GM23338 (cell line): ENCODE data around the gene NRSN2. TPM values are rescaled to one million over a fixed set of nuclear protein-coding genes. Genes with fewer than 3 reads are reported as not detected.

Source experiments
- CREB1 ChIP-seq: fragments of 250-450 bp; sonication (Bioruptor Pico); IDR thresholded peaks from 2 replicates; pipeline ENCODE4 v1.5.0; 2020; ENCODE audit warnings: low read depth, mild to moderate bottlenecking, moderate library complexity
- CTCF ChIP-seq, 2 experiments: fragments of 200-600 bp in 1 of 2; sonication (generic) in 1 of 2; conservative IDR thresholded peaks; 2 replicates each; pipeline versions ENCODE4 v1.5.1 to v1.6.1; 2016 to 2017; ENCODE audit warnings: antibody characterized with exemption in 2 of 2, low read depth in 2 of 2, mild to moderate bottlenecking in 2 of 2, moderate library complexity in 1 of 2
- ETS1 ChIP-seq: IDR thresholded peaks from 2 replicates; pipeline ENCODE4 v1.6.1; 2016; ENCODE audit warnings: antibody characterized with exemption
- JUNB ChIP-seq: IDR thresholded peaks from one replicate; pipeline ENCODE4 v1.6.1; 2016; ENCODE audit warnings: antibody characterized with exemption; ENCODE audit not compliant: unreplicated experiment
- POLR2AphosphoS5 ChIP-seq: IDR thresholded peaks from 2 replicates; pipeline ENCODE4 v1.6.1; 2016; ENCODE audit warnings: antibody characterized with exemption, low read depth
- STAT1 ChIP-seq: IDR thresholded peaks from one replicate; pipeline ENCODE4 v1.6.1; 2016; ENCODE audit warnings: antibody characterized with exemption; ENCODE audit not compliant: unreplicated experiment
- ZNF331 ChIP-seq: fragments of 250-450 bp; sonication (Bioruptor Pico); IDR thresholded peaks from 2 replicates; pipeline ENCODE4 v1.5.0; 2020; ENCODE audit warnings: low read depth, mild to moderate bottlenecking, moderate library complexity
- ZNF462 ChIP-seq: fragments of 250-450 bp; sonication (Bioruptor Pico); IDR thresholded peaks from 2 replicates; pipeline ENCODE4 v1.5.0; 2020; ENCODE audit warnings: mild to moderate bottlenecking, moderate library complexity
- polyA plus RNA-seq: library from polyadenylated mRNA; unstranded; fragments of >200 nt; fragmentation: Nextera tagmentation; extraction: Ambion mirVana; gene quantifications from 2 replicates; pipeline ENCODE4 v1.2.1, GENCODE V29; 2016
- total RNA-seq: library from RNA; depleted of rRNA; stranded (reverse); fragments of >200 nt; shearing (Covaris generic); gene quantifications from 2 replicates; pipeline ENCODE4 v1.2.3, GENCODE V29; 2014

The NRSN2 gene
- total and polyA plus RNA-seq, 2 experiments from 2014 or later, result 14.4 to 17.9 TPM

- no peak for TF ChIP-seq ZNF462 (CRISPR knock-in tag)
- no peak for TF ChIP-seq STAT1
- TF ChIP-seq CREB1, result no peak
- TF ChIP-seq ETS1, result no peak
- no peak for TF ChIP-seq POLR2AphosphoS5
- no peak for TF ChIP-seq ZNF331 (CRISPR knock-in tag)
- TF ChIP-seq CTCF (conservative IDR thresholded peaks at IDR 0.05; ENCODE audit: low read depth in 2 of 2), result no peak
- TF ChIP-seq JUNB, result no peak
Measured at GRCh38 chr20:311609-312008, 35.3 kb upstream of the NRSN2 start (continued).
